Measurements from ENCODE around the gene PPEF2.

- TF ChIP-seq CTCF (IDR thresholded peaks at IDR 0.05; ENCODE audit: low read depth, low read length, missing input control) (no peak), TAF1 (conservative IDR thresholded peaks at IDR 0.05) (no peak), REST (IDR thresholded peaks at IDR 0.05) (no peak), ZBTB33 (IDR thresholded peaks at IDR 0.05) (no peak), JUND (IDR thresholded peaks at IDR 0.05) (no peak), MAX (IDR thresholded peaks at IDR 0.05) (no peak), HNF4G (IDR thresholded peaks at IDR 0.05) (no peak), RAD21 (IDR thresholded peaks at IDR 0.05) (no peak), ATF3 (IDR thresholded peaks at IDR 0.05) (no peak), GABPA (IDR thresholded peaks at IDR 0.05 in 1 of 2, conservative IDR thresholded peaks at IDR 0.05 in 1 of 2) (no peak)
These were observed 43.5 kb downstream of the PPEF2 start for GRCh38 chr4:75858721-75859120.
